GDM1 (cell line): ENCODE data around the gene MBNL2.

Source experiments
- DNase-seq: peaks from one replicate; lab custom pipeline; 2025; lab: John Stamatoyannopoulos, UW

MBNL2 gene

DNA sequence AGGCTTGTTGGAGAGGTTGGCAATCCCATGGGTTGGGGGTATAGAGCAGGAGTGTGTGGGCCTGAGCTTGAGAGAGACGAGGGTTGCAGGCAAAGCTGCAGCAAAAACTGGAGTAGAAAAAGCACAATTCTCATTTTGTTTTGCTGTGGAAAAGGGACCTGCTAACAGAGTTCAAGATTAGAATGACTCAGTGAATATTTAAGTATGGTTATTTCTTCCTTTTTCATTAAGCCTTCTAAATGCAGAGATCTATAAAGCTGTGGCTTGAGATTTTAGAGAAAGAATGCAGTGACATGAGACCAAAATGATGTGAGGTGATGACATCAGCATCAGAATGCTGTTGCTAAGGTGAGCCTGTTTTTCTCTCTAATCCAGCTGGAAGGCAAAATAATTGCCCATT is 10.8 kb upstream of the MBNL2 start:
- DNase-seq, result no peak

DNA sequence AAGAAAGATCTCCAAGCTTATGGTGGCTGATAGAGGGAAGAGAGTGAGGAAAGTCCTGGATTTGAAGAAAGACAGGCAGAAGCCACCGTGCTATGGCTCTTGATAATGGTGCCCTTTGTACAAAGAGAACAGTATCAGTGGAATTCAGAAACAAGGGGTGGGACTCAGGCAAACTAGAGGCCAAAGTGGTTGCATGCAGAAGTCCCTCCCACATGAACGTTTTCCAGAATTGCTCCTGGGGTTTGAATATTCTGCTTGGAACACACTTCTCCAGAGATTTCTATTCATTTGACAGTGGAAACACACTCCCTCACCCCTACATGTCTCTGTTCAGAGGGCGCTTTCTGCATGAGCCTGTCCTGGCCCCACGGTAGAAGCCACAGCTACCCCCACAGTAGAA is 10.1 kb upstream of the MBNL2 start:
- no peak for DNase-seq

DNA sequence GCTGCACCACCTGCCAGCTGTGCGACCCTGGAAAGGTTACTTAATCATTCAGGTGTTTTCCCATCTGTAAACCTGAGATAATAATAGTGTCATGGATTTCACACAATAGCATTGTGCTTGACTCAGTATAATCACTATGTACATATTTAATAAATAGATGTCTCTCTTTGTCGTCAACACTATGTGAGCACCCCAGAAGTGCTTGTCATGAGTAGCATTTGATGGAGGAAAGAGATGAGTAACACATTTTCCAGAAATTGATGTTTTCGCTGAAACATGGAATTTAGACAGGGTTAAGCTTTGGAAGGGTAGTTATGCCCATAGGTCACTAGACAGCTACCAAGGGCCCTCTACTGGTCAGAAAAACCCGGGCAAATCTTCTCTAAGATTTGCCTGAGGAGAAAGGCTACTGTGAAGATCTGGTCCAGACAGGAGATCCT is 9.5 kb upstream of the MBNL2 start:
- no peak for DNase-seq

DNA sequence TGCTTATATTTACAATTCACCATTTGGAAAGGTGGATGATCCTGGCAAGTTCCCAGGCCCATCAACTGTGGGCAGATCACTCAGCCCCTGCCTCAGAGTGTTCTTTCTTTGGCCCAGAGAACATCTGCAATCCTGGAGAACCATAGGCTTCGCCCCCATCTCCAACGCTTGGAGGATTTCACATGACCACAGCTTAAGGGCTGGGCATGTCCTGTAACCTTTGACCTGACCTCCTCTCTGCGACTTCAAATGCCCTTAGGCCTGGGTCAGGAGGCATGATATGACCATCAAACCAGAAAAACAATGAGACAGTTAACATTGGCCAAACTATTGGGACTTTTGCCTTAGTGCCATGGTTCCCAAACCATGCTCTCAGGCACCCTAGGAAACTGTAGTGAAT is 7.2 kb upstream of the MBNL2 start:
- no peak for DNase-seq

DNA sequence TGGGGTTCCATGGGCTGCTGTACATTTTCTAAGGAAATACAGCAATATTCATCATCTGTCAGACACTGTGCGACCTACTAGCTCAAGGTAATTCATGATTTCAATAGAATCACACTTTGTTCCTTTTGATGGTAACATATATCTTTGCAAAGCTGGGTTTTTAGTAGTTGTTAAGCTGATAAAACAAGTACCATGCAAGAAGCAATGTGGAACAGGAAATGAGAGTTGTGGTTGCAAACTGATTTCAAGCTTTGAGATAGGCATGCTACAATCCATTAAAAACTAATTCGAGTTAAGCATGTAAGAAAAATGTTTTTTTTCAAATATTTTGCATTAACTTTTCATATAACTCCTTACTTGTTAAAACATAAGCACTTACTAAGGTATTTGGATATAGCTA is 6.8 kb upstream of the MBNL2 start:
- DNase-seq, result no peak

DNA sequence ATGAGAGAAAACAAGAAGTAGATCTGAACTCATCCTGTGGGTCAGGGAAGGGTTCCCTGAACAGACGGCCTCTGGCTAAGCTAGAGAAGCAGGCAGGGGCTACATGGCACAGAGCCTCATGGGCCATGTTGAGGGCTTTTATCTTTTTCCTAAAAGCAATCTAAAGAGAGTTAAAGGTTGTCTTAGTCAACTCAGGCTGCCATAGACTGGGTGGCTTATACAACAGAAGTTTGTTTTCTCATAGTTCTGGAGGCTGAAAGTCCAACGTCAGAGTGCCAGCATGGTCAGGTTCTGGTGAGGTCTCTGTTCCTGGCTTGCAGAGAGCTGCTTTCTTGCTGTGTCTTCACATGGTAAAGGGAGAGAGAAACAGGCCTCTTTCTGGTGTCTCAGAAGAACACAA is 2.9 kb upstream of the MBNL2 start:
- no peak for DNase-seq

DNA sequence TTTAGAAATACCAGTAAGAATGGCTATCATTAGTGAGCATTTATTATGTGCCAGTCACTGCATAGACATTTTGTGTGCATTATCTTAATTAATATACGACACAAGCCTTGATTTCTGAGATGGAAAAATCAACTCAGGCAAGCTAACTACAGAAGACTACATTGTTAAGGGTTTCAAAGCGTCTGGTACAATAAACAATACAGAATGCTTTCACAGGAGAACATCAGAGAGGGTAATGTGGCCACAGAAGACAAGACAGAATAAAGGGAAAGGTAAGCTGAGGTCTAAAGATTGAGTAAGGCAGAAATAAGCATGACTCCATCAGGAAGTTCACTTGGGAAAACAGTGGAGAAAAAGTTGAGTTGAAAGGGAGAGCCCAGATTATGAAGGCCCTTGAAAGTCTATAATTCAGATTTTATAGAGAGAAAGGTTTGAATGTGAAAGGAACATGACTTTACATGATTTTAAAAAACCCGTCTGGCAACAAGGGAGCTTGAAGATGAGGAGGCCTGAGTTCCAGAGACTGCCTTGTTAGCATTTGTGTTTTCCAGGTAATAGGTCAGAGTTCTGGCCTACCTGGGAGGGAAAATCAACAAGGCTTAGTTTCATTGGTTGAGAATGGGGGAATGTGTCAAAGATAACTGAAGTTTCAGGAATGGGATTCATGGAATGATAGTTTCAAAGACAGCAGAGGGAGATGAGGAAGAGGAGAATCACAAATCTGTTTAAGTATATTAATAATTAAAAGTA is 1.8 kb upstream of the MBNL2 start:
- DNase-seq, result no peak

DNA sequence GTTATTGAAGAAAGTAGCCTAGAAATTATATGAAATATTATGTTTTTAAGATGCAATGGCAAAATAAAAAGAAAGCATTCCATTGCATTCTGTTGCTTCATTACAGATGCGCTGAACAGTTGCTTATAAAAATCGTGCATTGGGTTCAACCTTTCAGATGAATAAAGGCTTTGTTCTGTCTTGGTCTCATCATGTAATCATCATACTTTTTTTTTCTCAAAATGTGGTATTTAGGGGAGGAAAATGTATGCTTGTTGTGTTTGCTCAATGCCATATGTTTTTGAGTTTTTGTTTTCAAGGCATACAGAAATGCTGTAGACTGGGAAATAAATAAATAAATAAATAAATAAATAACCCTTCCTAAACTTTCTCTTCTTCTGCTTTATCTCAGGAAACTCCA is 1.1 kb upstream of the MBNL2 start:
- DNase-seq, result no peak

DNA sequence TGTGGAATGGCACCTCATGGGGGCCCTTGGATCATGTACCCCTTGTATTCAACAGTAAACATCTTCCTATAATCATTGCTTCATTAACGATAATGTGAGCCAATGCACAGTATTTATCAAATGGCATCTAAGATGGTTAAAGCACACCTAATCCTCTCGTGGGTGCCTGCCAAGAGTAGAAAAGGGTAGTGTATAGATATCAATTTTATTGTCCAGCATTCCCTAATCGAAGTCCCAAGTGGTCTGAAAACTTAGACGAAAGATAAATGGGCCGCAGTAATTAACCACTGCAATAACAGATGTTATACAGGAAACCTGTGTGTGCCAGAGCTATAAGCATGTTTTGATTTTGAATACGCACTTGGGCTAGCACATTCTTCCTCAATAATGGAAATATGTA is 667 bp upstream of the MBNL2 start:
- DNase-seq, result no peak

DNA sequence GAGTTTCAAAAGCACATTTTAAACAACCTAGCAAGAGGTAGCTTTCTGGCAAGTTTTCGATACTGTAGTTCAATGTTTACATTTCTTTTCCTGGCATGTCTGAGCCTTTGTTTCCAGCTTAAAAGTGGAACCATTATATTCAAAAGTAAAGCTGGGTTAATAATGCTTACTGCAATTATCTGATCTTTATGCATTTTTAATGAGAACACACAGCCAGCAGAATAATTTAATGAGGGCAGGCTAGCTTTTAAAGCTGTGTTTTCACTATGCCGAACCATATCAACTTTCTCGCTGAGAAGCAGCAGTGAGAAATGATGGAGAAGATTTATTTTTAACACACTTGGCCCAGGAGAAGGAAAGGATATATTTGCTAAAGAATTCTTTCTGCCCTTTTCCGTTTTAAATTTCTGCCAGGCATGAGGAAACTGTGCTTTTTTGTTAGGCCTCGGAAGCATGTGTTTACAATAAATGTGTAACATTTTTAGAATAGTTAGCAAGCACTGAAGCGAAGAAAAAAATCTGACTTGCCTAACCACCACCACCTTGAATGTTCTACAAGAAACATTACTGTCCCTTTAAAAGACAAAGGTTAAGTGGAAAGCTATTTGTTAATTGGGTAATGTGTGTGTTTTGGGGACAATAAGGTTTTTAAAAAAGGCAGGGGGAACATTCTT is 1.0 kb downstream of the MBNL2 start:
- DNase-seq, result no peak

DNA sequence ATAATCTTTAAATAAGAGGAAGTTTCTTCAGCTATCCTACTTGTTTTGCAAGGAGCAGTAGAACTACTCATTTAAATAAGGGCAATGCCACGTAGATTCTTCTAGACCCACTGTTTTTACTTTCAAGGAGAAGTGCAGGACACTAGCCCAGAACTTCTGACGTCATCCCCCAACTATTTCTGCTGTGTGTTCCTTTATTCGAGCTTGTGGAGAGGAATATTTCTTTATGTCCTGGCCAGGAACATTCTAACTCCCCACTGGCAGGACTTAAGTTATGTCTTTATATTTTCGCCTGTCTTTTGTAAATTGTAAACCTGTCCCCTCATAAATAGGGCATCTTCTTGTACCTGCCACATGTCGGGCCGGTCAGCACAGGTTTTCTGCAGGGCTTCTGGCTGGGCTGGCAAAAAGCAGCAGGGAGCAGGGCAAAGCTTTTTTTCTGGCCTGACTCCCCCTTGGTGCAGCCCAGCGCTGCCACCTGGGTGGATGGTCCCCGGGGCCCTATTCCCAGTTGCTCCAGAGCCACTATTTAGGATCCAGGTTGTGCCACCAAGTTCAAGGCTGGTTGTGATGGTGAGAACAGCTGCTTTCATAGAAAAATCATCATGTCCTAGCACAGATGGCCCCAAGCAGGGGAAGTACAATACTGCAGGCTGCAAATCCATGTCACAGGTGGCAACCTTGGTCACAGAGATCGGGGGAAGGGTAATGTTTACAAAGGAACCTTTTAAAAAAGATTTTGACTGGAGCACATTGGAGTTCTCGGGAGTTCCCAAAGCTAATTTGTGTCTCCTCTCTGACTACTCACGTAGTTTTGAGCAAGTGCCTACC is 1.8 kb downstream of the MBNL2 start:
- no peak for DNase-seq

DNA sequence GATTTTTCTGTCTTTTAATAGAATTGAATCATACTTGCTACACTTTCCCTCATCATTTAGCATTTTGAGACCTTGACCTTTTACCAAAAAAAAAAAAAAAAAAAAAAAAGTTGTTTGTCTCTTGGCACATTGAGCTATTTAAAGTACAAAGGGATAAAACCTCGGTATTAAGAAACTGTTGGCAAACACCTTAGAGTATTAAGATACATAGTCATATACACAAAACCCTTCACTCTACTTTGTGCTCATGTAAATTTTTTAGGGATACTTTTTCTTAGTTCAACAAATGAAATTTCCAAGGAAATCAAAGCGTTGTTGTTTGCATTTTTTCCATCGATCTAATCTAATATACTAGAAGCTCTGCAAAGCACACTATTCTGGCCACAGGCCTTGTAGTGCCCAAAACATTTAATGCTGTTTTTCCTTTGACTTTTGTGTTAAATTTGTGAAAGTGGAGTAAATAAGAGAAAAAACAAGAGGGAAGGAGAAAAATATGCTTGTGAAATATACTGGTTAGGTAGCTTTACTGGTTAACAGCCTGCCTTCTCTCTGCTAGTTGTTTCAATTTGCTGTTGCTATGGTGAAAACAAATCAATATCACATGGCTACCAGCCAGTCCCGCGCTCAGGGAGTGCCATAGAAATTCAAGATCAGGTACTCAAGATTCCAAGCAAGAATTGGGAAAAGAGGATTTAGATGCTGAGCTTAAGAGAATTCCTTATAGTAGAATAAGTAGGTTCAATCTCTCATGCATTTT is 2.6 kb downstream of the MBNL2 start:
- no peak for DNase-seq

DNA sequence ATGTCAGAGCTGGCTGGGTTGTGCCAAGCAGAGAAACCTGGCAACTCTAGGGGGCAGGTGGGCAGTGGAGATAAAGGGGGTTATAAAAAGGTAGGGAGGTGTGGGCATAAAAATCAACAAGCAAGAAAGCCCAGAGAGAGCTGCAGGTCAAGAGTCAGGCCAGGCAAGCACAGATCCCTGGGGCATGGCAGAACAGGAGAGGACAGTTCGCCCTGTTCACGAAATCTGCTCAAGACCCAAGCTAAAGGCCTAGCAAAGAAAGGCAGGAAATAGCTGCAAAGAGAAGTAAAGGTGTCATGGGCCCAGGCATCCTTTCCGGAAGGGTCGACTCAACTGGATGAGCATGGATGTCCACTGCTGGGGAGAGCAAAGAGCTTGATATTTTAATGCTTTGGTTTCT is 3.4 kb downstream of the MBNL2 start:
- DNase-seq, result no peak

DNA sequence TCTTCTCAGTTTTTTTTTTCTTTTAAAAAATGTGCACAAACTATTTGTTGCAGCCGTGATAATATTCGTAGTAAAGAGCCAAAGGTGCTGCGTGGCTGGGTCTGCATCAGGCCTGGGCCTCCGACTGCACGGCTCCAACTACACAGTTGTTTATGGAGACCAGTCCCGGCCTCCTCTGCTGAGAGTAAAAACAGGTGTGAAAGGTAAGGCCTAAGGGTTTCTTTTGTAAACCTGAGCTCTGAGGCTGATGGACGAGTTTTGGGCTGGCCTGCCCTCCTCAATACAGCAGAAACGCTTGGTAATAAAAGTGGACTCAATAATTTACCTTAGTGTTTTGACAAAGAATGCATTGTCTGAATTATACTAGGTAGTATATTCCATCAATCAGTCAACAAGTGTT is 3.9 kb downstream of the MBNL2 start:
- DNase-seq, result no peak

DNA sequence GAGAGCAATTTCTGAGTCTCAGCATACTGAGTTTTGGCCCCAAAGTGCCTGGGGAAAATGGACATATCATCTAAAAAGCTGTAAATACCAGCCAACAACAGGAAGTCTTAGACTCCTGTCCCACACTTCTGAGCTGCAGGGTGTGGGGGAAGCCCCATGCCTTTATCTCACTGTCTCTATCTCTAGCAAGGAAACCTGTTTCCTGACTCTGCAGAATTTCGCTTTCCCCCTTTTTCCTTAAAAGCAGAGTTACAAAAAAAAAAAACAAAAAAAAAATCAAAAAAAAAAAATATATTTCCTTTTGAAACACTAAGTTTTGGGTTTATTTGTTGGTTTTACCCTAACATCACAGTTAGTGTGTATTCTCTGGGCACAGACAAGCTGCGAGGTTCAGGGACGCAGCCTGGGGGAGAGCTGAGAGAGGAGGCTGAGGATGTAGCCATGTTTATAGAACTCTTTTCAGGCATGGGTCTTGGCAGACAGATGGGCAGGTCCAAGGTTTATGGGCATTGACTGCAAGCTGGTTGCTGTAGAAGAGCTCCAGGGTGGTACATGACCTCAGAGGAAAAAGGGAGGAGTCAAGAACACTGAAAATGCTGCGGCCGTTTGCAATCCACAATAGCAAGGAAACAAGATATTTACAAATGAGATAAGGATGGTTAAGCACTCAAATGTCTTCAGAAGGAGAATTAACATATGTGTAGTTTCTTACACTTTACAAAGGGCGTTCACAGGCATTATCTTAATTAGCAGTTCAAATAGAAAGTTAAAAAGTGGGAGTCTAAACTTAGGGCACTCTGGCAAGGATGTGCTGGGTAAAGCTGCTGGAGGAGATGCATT is 4.9 kb downstream of the MBNL2 start:
- peak; percentile 46 for DNase-seq

DNA sequence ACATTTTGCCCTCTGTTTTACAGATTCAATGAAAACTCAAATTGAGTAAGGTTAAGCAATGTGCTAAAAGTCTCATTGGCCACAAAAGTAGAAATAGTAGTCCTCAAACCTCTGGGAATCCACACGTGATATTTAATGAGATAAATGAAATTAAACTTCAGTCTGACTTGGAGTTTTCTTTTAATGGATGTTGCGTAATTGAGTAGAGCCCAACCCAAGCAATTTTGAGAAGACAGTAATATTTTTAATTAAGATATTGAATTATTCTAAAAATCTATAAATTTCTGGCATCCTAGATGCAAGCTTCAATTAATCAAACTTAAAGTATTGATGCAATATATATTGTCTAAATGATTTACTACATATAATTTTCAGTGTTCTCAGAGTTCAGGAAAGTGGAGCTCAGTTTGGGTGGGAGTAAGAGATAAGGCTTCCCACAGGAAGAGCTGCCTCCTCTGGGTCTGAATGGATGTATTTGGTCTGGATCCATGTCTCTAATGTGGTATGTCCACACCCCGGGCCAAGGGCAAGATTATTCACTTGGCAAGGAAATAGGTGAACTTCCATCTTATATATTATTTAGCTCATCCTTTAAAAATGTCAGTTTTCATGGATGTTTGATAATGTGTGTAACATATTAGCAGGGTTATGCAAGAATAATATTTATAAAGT is 6.9 kb downstream of the MBNL2 start:
- no peak for DNase-seq

DNA sequence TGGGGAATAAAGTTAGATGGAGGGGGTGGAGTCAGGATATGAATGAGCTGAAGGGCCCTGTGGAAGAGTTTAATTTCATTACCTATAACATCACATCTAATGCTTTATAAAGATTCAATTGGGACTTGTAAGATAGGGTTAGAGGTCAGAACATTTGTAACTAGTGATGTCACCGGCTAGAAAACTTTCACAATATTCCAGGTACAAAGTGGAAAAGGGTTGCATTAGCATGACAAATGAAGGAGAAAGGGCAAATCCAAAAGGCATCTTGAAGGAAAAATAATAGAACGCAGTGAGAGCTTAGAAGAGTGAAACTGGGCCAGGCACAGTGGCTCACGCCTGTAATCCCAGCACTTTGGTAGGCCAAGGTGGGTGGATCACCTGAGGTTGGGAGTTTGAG is 7.6 kb downstream of the MBNL2 start:
- DNase-seq, result no peak

DNA sequence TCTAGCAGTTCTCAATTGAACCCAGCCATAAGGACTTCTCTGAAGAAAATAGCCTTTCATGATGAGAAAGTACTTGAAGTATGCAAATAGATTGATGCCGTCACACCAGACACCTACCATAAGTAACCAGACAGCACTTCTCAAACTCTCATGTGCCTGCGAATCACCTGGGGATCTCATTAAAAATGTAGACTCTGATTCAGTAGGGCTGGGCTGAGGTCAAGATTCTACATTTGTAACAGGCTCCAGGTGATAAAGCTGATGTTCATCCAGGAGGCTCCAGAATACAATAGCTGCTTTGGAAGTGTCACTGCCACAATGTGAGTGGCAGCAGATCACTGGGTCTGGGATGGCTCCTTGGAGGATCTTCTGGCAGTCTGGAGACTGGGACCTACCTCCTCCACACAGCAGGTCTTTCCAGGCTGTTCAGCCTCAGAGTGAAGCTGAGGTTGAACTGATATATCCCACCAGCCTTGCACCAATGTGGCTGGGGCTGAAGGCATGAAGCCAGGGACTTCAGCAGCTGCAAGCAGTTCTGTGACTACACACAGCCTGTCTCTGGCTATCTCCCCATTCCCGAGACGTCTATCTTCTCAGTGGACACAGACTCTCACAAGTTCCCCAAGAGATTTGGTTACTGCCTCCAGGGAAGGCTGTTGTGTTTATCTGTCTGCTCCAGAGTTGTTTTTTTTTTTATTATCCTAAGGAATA is 9.1 kb downstream of the MBNL2 start:
- no peak for DNase-seq

DNA sequence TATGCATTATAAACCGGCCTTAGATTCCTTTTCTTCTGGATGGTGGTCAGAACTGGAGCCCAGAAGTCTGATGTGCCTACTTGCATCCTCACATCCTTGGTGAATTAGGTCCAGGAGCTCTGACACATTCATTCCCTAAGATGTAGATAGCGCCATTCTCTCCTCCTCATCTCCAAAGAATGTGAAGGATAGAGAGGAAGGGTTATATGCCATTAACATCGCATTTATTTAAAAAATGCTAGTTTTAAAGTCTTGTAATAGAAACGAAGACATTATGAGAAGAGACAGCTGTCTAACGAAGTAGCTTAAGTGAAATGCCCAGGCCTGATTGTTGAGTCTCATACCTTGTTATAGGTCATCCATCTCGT is 9.7 kb downstream of the MBNL2 start:
- no peak for DNase-seq

DNA sequence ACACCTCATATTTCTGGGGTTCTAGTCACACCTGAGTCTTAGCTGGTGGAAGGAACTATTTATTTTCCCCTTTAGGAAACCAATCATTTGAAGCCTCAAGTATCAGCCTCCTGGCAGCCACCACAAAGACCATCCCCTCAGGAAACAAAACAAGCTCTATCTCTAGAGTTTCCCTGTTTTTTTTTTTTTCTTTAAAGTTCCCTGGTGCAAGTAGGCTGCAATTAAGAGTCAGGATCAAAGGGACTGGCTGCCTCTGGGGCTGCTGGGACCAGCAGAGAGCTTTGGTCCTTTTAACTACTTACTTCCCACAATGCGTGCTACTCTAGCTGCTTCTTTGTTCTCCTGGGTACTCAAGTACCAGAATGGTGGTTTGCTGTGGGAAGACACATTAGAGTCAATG is 11.4 kb downstream of the MBNL2 start:
- DNase-seq, result no peak
